Glutamatergic neuron (in vitro differentiated cells): ENCODE measurements around the gene FCAMR. TPM values are rescaled to one million over a fixed set of nuclear protein-coding genes. Genes with fewer than 3 reads are reported as not detected.

Experiments
- DNase-seq: peaks from one replicate; pipeline ENCODE4 v3.0.0; 2022
- H3K27ac Mint-ChIP-seq: one replicate; pipeline ENCODE4 v1.8.0; 2020; ENCODE audit warnings: mild to moderate bottlenecking, mixed read lengths, inconsistent platforms; ENCODE audit not compliant: unreplicated experiment
- H3K27me3 Mint-ChIP-seq: one replicate; pipeline ENCODE4 v1.8.0; 2020; ENCODE audit warnings: mild to moderate bottlenecking, moderate library complexity, mixed read lengths, inconsistent platforms; ENCODE audit not compliant: unreplicated experiment
- H3K36me3 Mint-ChIP-seq: one replicate; pipeline ENCODE4 v1.8.0; 2020; ENCODE audit warnings: mild to moderate bottlenecking, mixed read lengths, inconsistent platforms; ENCODE audit not compliant: unreplicated experiment
- H3K4me1 Mint-ChIP-seq: one replicate; pipeline ENCODE4 v1.8.0; 2020; ENCODE audit warnings: mild to moderate bottlenecking, low read depth, mixed read lengths, inconsistent platforms; ENCODE audit not compliant: unreplicated experiment
- H3K4me3 Mint-ChIP-seq: one replicate; pipeline ENCODE4 v1.8.0; 2020; ENCODE audit warnings: mild to moderate bottlenecking, mixed read lengths, inconsistent platforms; ENCODE audit not compliant: unreplicated experiment
- H3K9me3 Mint-ChIP-seq: one replicate; pipeline ENCODE4 v1.8.0; 2020; ENCODE audit warnings: mild to moderate bottlenecking, moderate library complexity, mixed read lengths, inconsistent platforms; ENCODE audit not compliant: unreplicated experiment
- total RNA-seq: library from RNA; stranded (reverse); fragmentation: NEBNext Ultra II Directional; extraction: Animal tissue kit (Norgen Biotek cat#: 25700); gene quantifications from one replicate; pipeline ENCODE4 v1.2.1, GENCODE V29; 2021; ENCODE audit not compliant: unreplicated experiment
- TF ChIP-seq, protein P1 (sequence below): fragments of 200-600 bp; sonication (generic); IDR thresholded peaks from one replicate; pipeline ENCODE4 v1.5.0; 2021; ENCODE audit not compliant: partially characterized antibody, unreplicated experiment

Gene FCAMR
- total RNA-seq, 1 donor from 2014 or later, result not detected

DNA sequence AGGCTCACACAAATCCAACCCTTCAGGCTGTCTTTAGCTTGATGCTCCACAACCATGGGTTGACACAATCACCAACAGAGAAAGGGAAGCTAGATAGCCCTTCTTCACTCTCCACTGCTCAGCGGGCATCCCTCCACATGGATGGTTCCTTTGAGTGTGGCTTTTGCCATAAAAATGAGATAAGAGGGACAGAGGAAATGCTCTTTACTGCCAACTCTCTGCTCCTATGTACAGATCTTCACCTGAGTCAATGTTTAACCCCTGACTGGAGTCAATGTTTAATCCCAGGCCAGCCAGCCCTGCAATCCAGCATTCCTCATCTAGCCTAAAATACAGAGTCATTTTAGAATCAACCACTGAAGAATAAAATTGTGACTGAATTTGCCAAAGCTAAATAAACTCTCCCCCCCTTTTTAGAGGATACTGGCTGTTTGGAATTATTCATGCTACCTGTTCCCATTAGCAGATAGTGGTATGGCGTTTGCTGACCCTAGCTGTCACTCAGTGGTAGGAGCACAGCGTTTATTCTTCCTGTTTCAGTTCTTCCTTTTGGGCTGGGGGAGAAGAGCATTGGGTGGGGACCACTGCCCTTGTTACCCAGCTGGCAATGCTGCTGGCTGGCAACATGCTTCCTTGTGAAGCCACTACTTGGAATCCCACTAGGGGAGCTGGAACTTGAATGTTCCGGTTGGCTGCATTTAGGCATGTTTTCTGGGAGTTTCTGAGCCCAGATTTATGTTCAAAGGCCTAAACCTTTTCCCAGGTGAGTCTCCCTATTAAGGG, 18.8 kb downstream of the FCAMR start:
- H3K27ac Mint-ChIP-seq, result no peak overlapping the region
- TF ChIP-seq, protein P1, sequence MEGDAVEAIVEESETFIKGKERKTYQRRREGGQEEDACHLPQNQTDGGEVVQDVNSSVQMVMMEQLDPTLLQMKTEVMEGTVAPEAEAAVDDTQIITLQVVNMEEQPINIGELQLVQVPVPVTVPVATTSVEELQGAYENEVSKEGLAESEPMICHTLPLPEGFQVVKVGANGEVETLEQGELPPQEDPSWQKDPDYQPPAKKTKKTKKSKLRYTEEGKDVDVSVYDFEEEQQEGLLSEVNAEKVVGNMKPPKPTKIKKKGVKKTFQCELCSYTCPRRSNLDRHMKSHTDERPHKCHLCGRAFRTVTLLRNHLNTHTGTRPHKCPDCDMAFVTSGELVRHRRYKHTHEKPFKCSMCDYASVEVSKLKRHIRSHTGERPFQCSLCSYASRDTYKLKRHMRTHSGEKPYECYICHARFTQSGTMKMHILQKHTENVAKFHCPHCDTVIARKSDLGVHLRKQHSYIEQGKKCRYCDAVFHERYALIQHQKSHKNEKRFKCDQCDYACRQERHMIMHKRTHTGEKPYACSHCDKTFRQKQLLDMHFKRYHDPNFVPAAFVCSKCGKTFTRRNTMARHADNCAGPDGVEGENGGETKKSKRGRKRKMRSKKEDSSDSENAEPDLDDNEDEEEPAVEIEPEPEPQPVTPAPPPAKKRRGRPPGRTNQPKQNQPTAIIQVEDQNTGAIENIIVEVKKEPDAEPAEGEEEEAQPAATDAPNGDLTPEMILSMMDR, result no peak
- DNase-seq, result no peak
- no peaks in the 10 kb centered on the region for H3K9me3 Mint-ChIP-seq
- peaks cover 2% of the 10 kb centered on the region for H3K27me3 Mint-ChIP-seq
- no peak overlapping the region for H3K4me3 Mint-ChIP-seq
- H3K36me3 Mint-ChIP-seq, result peaks cover 4% of the 10 kb centered on the region
- no peaks in the 10 kb centered on the region for H3K4me1 Mint-ChIP-seq

- peaks cover 4% of the 10 kb centered on the region for H3K36me3 Mint-ChIP-seq
- H3K4me1 Mint-ChIP-seq, result no peaks in the 10 kb centered on the region
- no peak overlapping the region for H3K27ac Mint-ChIP-seq
- no peaks in the 10 kb centered on the region for H3K9me3 Mint-ChIP-seq
- H3K27me3 Mint-ChIP-seq, result no peaks in the 10 kb centered on the region
- TF ChIP-seq, protein P1, result no peak
- no peak for DNase-seq
- H3K4me3 Mint-ChIP-seq, result no peak overlapping the region
Measured at GRCh38 chr1:206949641-206950040, 20.6 kb downstream of the FCAMR start.

GRCh38 chr1:206949208-206949607, 21.1 kb downstream of the FCAMR start:
- Mint-ChIP-seq H3K4me1 (no peaks in the 10 kb centered on the region), H3K27ac (no peak overlapping the region), H3K27me3 (no peaks in the 10 kb centered on the region), H3K4me3 (no peak overlapping the region), H3K36me3 (peaks cover 4% of the 10 kb centered on the region), H3K9me3 (no peaks in the 10 kb centered on the region)
- no peak for DNase-seq
- TF ChIP-seq, protein P1, result no peak

- Mint-ChIP-seq H3K9me3 (no peaks in the 10 kb centered on the region), H3K4me3 (no peak overlapping the region), H3K36me3 (no peaks in the 10 kb centered on the region), H3K27ac (no peak overlapping the region), H3K4me1 (no peaks in the 10 kb centered on the region), H3K27me3 (peaks cover 4% of the 10 kb centered on the region)
- TF ChIP-seq, protein P1, result no peak
- no peak for DNase-seq
Measured at GRCh38 chr1:206947255-206947654, 23.0 kb downstream of the FCAMR start.

DNA sequence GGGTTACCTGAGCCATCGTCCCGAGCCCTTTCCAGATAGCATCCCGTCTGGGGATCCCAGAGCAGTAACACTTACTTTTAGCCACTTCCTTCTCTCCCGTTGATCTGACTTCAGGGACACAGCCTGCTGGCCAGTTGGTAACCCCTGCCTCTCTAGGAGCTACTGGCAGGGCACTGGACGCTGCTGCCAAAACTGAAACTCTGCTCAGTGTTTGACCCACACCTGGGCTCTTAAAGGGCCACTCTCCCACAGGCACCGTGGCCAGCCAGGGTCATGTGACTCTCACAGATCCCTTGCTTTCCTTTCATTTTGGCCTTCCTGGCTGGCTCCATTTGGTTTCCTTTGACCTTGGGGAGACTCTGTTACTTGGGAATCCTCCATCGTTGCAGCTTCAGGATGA, 24.0 kb downstream of the FCAMR start, which contains the start of gene PIGR:
PIGR (minus strand) TSS at position 206 of the 400 bp plus-strand sequence. CDS start 5,935 bp downstream, outside the sequence.
- TF ChIP-seq, protein P1, result no peak
- H3K36me3 Mint-ChIP-seq, result no peaks in the 10 kb centered on the region
- no peak within 1 kb of the TSS for H3K4me3 Mint-ChIP-seq
- peaks cover 4% of the 10 kb centered on the region for H3K27me3 Mint-ChIP-seq
- H3K4me1 Mint-ChIP-seq, result no peaks in the 10 kb centered on the region
- H3K9me3 Mint-ChIP-seq, result no peaks in the 10 kb centered on the region
- DNase-seq, result no peak
- no peak within 1 kb of the TSS for H3K27ac Mint-ChIP-seq
